MV-4-11 (cell line): ENCODE results near the gene SLC6A4.

Experiments
- DNase-seq: peaks from one replicate; lab custom pipeline; 2025; lab: John Stamatoyannopoulos, UW

SLC6A4 gene

GRCh38 chr17:30235386-30236296 lies at the start of gene SLC6A4:
Gene SLC6A4, minus strand, starts transcription at chr17:30235697. Its CDS starts 13,739 bp downstream, at chr17:30221958.
- DNase-seq = no peak

GRCh38 chr17:30279156-30279555 lies 43.7 kb upstream of the SLC6A4 start:
- DNase-seq = no peak

GRCh38 chr17:30278032-30278431 lies 42.5 kb upstream of the SLC6A4 start:
- DNase-seq = peak; percentile 19

- DNase-seq = no peak
Measured at GRCh38 chr17:30275911-30276310, 40.4 kb upstream of the SLC6A4 start.

- no peak for DNase-seq
Measured at GRCh38 chr17:30274887-30275286, 39.4 kb upstream of the SLC6A4 start.

- no peak for DNase-seq
Measured at GRCh38 chr17:30273373-30273772, 37.9 kb upstream of the SLC6A4 start.

GRCh38 chr17:30271102-30271501 lies 35.6 kb upstream of the SLC6A4 start:
- no peak for DNase-seq

- no peak for DNase-seq
Measured at GRCh38 chr17:30267625-30268024, 32.1 kb upstream of the SLC6A4 start.

- DNase-seq = no peak
Measured at GRCh38 chr17:30263552-30264333, 28.2 kb upstream of the SLC6A4 start.

GRCh38 chr17:30256756-30257506 lies 21.4 kb upstream of the SLC6A4 start:
- DNase-seq = no peak

- DNase-seq = no peak
Measured at GRCh38 chr17:30254150-30254549, 18.7 kb upstream of the SLC6A4 start.

GRCh38 chr17:30253312-30253711 lies 17.8 kb upstream of the SLC6A4 start:
- DNase-seq = no peak

GRCh38 chr17:30251931-30252330 lies 16.4 kb upstream of the SLC6A4 start:
- no peak for DNase-seq

GRCh38 chr17:30249460-30249859 lies 14.0 kb upstream of the SLC6A4 start:
- DNase-seq = no peak

- no peak for DNase-seq
Measured at GRCh38 chr17:30248786-30249185, 13.3 kb upstream of the SLC6A4 start.

- DNase-seq = no peak
Measured at GRCh38 chr17:30246460-30246859, 11.0 kb upstream of the SLC6A4 start.

GRCh38 chr17:30244853-30245385 lies 9.4 kb upstream of the SLC6A4 start:
- no peak for DNase-seq

GRCh38 chr17:30243568-30243967 lies 8.1 kb upstream of the SLC6A4 start:
- no peak for DNase-seq

- DNase-seq = no peak
Measured at GRCh38 chr17:30243002-30243401, 7.5 kb upstream of the SLC6A4 start.

- no peak for DNase-seq
Measured at GRCh38 chr17:30241051-30241450, 5.6 kb upstream of the SLC6A4 start.

- DNase-seq = no peak
Measured at GRCh38 chr17:30240177-30240576, 4.7 kb upstream of the SLC6A4 start.

- no peak for DNase-seq
Measured at GRCh38 chr17:30239089-30239462, 3.6 kb upstream of the SLC6A4 start.
